Smooth muscle cell (in vitro differentiated cells): ENCODE data around the gene DUOX2. TPM values are rescaled to one million over a fixed set of nuclear protein-coding genes. Genes with fewer than 3 reads are reported as not detected.

Experiments used
- DNase-seq: peaks from one replicate; lab custom pipeline; 2025; ENCODE audit not compliant: unreplicated experiment; lab: John Stamatoyannopoulos, UW
- H2AFZ ChIP-seq: fragments of 200-600 bp; sonication (generic); 2 replicates; pipeline ENCODE4 v1.6.0; 2016; ENCODE audit warnings: antibody characterized with exemption, low read depth, mild to moderate bottlenecking
- H3F3A ChIP-seq: fragments of 200-600 bp; sonication (generic); 2 replicates; pipeline ENCODE4 v1.6.0; 2017; ENCODE audit warnings: antibody characterized with exemption, low read depth
- H3K27ac ChIP-seq: fragments of 200-600 bp; sonication (generic); 2 replicates; pipeline ENCODE4 v1.5.1; 2016; ENCODE audit warnings: low read depth, mild to moderate bottlenecking
- H3K27me3 ChIP-seq: fragments of 200-600 bp; sonication (generic); 2 replicates; pipeline ENCODE4 v1.6.1; 2016; ENCODE audit warnings: low read depth, mild to moderate bottlenecking
- H3K36me3 ChIP-seq: fragments of 200-600 bp; sonication (generic); 2 replicates; pipeline ENCODE4 v1.5.1; 2016; ENCODE audit warnings: low read depth
- H3K4me1 ChIP-seq: fragments of 200-600 bp; sonication (generic); 2 replicates; pipeline ENCODE4 v1.5.1; 2016; ENCODE audit warnings: low read depth
- H3K4me2 ChIP-seq: fragments of 200-600 bp; sonication (generic); 2 replicates; pipeline ENCODE4 v1.6.0; 2016; ENCODE audit warnings: mild to moderate bottlenecking
- H3K4me3 ChIP-seq: fragments of 200-600 bp; sonication (generic); 2 replicates; pipeline ENCODE4 v1.5.1; 2016; ENCODE audit warnings: mild to moderate bottlenecking
- H3K79me2 ChIP-seq: fragments of 200-600 bp; sonication (generic); 2 replicates; pipeline ENCODE4 v1.6.0; 2016; ENCODE audit warnings: low read depth, mild to moderate bottlenecking
- H3K9ac ChIP-seq: fragments of 200-600 bp; sonication (generic); 2 replicates; pipeline ENCODE4 v1.6.0; 2016; ENCODE audit warnings: low read depth
- H3K9me3 ChIP-seq: fragments of 200-600 bp; sonication (generic); replicated peaks from 2 replicates; pipeline ENCODE4 v1.5.1; 2016; ENCODE audit warnings: low read depth
- H4K20me1 ChIP-seq: fragments of 200-600 bp; sonication (generic); 2 replicates; pipeline ENCODE4 v1.6.0; 2016; ENCODE audit warnings: low read depth
- WGBS: methylation state at CpG from one replicate; pipeline ENCODE4 v1.1.7; 2016; ENCODE audit warnings: low lambda C conversion rate; 5-methylcytosine and 5-hydroxymethylcytosine counted together
- polyA plus RNA-seq: library from polyadenylated mRNA; unstranded; fragments of >200 nt; fragmentation: Nextera tagmentation; extraction: Ambion mirVana; gene quantifications from 2 replicates; pipeline ENCODE4 v1.2.1, GENCODE V29; 2016
- total RNA-seq: library from RNA; depleted of rRNA; stranded (reverse); fragments of >200 nt; gene quantifications from 2 replicates; pipeline ENCODE4 v1.2.3, GENCODE V29; 2014
- TF ChIP-seq, protein P1 (sequence below): fragments of 200-600 bp; sonication (generic); IDR thresholded peaks from 2 replicates; pipeline ENCODE4 v1.5.1; 2017; ENCODE audit warnings: borderline replicate concordance, mild to moderate bottlenecking, antibody characterized with exemption; ENCODE audit not compliant: insufficient read depth, poor library complexity, severe bottlenecking

The DUOX2 gene
- total and polyA plus RNA-seq, 2 experiments from 2014 or later = 0.34 to 1.4 TPM

DNA sequence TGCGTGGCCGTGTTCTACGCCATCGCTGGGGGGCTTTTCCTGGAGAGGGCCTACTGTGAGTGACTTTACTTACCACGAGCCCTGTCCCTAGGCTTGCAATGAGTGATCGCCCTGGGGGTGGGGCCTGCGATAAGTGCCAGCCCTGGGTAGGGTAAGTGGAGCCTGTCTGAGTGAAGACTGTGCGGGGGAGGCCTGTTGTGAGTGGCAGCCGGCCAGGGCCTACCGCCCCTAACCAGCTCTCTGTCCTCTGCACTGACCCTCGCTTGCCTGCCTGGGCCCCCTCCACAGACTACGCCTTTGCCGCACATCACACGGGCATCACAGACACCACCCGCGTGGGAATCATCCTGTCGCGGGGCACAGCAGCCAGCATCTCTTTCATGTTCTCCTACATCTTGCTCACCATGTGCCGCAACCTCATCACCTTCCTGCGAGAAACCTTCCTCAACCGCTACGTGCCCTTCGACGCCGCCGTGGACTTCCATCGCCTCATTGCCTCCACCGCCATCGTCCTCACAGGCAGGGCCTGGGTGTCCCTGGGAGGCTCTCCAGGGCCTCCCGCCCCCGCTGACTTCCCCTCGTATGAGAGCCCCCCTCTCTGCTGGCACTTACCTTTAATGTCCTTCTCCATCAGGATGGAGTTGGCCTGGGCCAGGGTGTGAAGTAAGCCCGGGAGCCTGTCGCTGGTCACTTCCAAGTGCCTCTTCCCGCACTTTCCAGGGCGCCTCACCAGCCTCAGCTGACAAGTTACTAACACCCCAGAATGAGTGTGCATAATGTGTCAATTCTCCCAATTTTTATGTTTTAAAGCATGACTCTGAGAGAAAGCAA lies 38.2 kb upstream of the DUOX2 start:
- H3K9me3 ChIP-seq = no peaks in the 10 kb centered on the region
- no peak overlapping the region for H3K27ac ChIP-seq
- no peaks in the 10 kb centered on the region for H3K27me3 ChIP-seq
- H3K36me3 ChIP-seq = no peaks in the 10 kb centered on the region
- no peaks in the 10 kb centered on the region for H3F3A ChIP-seq
- DNase-seq = no peak
- H3K4me2 ChIP-seq = no peak overlapping the region
- no peak overlapping the region for H3K4me3 ChIP-seq
- WGBS = 95% methylated on average over 36 of the region's 36 CpGs
- peaks cover 4% of the 10 kb centered on the region for H3K4me1 ChIP-seq
- no peaks in the 10 kb centered on the region for H3K79me2 ChIP-seq
- no peak overlapping the region for H2AFZ ChIP-seq
- H4K20me1 ChIP-seq = no peaks in the 10 kb centered on the region
- no peak overlapping the region for H3K9ac ChIP-seq
- TF ChIP-seq, protein P1, sequence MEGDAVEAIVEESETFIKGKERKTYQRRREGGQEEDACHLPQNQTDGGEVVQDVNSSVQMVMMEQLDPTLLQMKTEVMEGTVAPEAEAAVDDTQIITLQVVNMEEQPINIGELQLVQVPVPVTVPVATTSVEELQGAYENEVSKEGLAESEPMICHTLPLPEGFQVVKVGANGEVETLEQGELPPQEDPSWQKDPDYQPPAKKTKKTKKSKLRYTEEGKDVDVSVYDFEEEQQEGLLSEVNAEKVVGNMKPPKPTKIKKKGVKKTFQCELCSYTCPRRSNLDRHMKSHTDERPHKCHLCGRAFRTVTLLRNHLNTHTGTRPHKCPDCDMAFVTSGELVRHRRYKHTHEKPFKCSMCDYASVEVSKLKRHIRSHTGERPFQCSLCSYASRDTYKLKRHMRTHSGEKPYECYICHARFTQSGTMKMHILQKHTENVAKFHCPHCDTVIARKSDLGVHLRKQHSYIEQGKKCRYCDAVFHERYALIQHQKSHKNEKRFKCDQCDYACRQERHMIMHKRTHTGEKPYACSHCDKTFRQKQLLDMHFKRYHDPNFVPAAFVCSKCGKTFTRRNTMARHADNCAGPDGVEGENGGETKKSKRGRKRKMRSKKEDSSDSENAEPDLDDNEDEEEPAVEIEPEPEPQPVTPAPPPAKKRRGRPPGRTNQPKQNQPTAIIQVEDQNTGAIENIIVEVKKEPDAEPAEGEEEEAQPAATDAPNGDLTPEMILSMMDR = no peak

DNA sequence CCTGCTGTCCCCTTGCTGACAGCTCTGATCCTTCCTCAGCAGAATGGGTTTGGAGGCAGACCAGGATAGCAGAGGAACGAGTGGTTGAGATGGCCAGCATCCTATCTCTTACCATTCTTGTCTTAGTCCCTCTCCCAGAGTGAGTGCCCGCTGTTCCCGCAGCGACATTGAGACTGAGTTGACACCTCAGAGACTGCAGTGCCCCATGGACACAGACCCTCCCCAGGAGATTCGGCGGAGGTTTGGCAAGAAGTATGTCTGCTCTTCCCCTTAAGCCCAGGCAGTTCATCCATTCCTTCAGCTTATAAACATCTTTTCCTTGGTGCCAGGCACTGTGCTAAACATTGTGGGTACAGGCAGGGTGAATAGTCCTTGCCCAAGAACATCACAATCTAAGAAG lies 37.0 kb upstream of the DUOX2 start:
- Histone ChIP-seq H3K79me2 (no peaks in the 10 kb centered on the region), H3K4me2 (no peak overlapping the region), H3K27me3 (no peaks in the 10 kb centered on the region), H2AFZ (no peak overlapping the region), H3K9ac (no peak overlapping the region), H3K4me3 (no peak overlapping the region), H4K20me1 (no peaks in the 10 kb centered on the region), H3F3A (no peaks in the 10 kb centered on the region), H3K27ac (no peak overlapping the region), H3K36me3 (no peaks in the 10 kb centered on the region), H3K4me1 (no peaks in the 10 kb centered on the region), H3K9me3 (no peaks in the 10 kb centered on the region)
- 94% methylated on average over 6 of the region's 6 CpGs for WGBS
- DNase-seq = no peak
- TF ChIP-seq, protein P1 = no peak

DNA sequence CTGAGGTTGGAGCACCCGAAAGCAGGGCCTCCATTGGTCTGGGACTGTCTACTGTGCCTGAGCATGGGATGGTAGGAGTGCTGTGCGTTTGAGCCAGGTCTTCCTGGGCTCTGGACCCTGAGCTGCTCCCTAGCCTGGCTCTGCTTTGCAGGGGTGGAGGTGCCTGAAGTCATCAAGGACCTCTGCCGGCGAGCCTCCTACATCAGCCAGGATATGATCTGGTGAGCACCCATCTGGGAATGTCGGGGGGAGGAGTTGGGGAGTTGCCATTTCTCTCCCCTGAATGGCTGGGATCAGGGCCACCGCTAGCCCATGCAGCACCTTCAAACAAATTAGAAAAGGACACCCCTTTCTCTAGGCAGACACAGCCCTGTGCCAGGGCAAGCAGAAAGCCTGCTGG lies 36.5 kb upstream of the DUOX2 start:
- Histone ChIP-seq H3K9ac (no peak overlapping the region), H3F3A (no peaks in the 10 kb centered on the region), H4K20me1 (no peaks in the 10 kb centered on the region), H3K4me2 (no peak overlapping the region), H3K27ac (no peak overlapping the region), H2AFZ (no peak overlapping the region), H3K4me3 (no peak overlapping the region), H3K36me3 (no peaks in the 10 kb centered on the region), H3K4me1 (no peaks in the 10 kb centered on the region), H3K79me2 (no peaks in the 10 kb centered on the region), H3K27me3 (no peaks in the 10 kb centered on the region), H3K9me3 (no peaks in the 10 kb centered on the region)
- no peak for DNase-seq
- TF ChIP-seq, protein P1 = no peak
- 80% methylated on average over 6 of the region's 6 CpGs for WGBS

DNA sequence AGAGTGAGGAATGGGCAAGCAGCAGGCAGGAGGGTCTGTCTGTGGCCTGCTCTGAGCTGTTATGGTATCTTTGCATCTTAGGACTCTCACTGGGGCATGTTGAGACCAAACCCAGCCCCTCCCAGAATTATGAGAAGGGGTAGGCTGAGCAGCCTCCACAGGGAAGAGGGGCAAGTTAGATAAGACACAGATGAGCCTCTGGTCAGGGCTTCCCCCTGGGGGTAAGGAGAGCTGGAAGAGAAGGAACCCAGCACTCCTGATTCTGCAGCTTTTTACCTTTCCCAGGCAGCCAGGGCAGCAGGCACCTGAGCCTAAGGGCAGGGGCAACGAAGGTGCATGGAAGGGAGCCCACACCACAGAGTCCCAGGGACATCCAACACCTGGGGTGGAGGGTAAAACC lies 35.1 kb upstream of the DUOX2 start:
- Histone ChIP-seq H3F3A (no peaks in the 10 kb centered on the region), H3K4me3 (no peak overlapping the region), H3K79me2 (no peaks in the 10 kb centered on the region), H3K9ac (no peak overlapping the region), H2AFZ (no peak overlapping the region), H4K20me1 (no peaks in the 10 kb centered on the region), H3K27me3 (no peaks in the 10 kb centered on the region), H3K36me3 (no peaks in the 10 kb centered on the region), H3K9me3 (no peaks in the 10 kb centered on the region), H3K4me2 (no peak overlapping the region), H3K27ac (no peak overlapping the region), H3K4me1 (no peaks in the 10 kb centered on the region)
- WGBS = 71% methylated on average over 1 of the region's 1 CpG
- TF ChIP-seq, protein P1 = no peak
- DNase-seq = no peak
